NCI-H1105 treated with DMSO at 0.1 percent for 48 hours (cell line): Measurements from ENCODE around the gene RFC4.
"Not testable (repeated sequence)": the region's sequence is repeated elsewhere in the genome, so short reads cannot be mapped to it uniquely, and the experiment has no call there.

ENCODE experiments used
- DNase-seq: peaks from one replicate; lab custom pipeline; 2025; lab: John Stamatoyannopoulos, UW

RFC4 gene, protein sequence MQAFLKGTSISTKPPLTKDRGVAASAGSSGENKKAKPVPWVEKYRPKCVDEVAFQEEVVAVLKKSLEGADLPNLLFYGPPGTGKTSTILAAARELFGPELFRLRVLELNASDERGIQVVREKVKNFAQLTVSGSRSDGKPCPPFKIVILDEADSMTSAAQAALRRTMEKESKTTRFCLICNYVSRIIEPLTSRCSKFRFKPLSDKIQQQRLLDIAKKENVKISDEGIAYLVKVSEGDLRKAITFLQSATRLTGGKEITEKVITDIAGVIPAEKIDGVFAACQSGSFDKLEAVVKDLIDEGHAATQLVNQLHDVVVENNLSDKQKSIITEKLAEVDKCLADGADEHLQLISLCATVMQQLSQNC

GRCh38 chr3:186806089-186807055 lies at the start of gene RFC4:
Gene RFC4 (minus strand): TSS chr3:186806482. CDS start chr3:186804713, 1,769 bp downstream.
- peak; percentile 89 for DNase-seq

DNA sequence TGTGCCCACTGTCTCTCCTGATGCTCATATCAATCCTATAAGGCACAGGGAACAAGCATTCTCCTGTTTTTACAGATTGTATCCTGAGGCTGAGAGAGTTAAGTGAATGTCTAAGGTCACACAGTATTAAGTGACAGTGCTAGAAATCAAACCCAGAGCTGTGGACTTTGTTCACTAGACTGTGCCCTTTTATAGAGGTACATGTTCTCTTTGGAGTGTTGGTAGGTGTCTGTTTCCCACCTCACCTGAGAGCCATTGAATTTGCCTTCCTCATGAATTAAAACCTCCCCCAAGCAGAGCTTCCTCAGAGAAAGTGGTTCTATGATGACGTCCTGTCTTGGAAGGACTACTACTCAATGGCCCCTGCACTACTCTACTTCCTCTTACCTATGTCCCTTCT lies 48.7 kb upstream of the RFC4 start:
- no peak for DNase-seq

DNA sequence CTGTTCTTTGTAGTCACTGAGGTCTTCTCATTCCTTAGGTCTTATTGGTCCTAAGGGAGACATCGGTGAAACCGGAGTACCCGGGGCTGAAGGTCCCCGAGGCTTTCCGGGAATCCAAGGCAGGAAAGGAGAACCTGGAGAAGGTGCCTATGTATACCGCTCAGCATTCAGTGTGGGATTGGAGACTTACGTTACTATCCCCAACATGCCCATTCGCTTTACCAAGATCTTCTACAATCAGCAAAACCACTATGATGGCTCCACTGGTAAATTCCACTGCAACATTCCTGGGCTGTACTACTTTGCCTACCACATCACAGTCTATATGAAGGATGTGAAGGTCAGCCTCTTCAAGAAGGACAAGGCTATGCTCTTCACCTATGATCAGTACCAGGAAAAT lies 47.9 kb upstream of the RFC4 start:
- no peak for DNase-seq

DNA sequence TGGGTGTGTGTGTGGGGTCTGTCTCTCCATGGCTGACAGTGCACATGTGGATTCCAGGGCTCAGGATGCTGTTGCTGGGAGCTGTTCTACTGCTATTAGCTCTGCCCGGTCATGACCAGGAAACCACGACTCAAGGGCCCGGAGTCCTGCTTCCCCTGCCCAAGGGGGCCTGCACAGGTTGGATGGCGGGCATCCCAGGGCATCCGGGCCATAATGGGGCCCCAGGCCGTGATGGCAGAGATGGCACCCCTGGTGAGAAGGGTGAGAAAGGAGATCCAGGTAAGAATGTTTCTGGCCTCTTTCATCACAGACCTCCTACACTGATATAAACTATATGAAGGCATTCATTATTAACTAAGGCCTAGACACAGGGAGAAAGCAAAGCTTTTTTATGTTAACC lies 46.7 kb upstream of the RFC4 start:
- DNase-seq, result no peak

- not testable (repeated sequence) for DNase-seq
These were observed 45.6 kb upstream of the RFC4 start for GRCh38 chr3:186851835-186852234.

DNA sequence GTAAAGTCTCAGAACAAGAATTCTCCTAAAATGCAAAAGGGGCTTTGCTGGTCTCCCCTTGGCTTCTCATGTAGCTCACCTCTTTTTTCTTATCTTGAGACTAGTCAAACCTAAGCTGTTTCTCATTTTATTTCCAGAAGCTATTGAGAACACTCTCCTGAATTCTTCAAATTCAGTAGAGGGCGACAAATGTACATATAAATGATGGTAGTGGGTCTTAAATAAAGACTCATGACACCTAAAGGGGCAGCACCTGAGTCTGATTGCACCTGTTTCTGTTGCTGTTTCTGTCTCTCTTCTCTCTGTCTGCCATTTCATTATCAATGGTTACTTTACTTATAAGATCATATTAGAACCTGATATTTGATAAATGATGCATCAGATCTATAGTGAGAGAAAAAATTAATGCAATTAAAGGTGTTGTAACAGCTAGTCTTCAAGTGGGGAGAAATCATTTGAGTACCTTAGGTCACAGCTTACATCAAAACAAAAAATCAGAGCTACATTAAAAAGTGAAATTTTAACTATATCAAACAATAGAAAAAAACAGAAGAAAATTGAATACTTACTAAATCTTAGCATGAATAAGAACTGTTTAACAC lies 43.2 kb upstream of the RFC4 start:
- DNase-seq, result peak; percentile 76

- no peak for DNase-seq
These were observed 41.2 kb upstream of the RFC4 start for GRCh38 chr3:186847437-186847836.

GRCh38 chr3:186845756-186846155 lies 39.5 kb upstream of the RFC4 start:
- DNase-seq, result no peak

DNA sequence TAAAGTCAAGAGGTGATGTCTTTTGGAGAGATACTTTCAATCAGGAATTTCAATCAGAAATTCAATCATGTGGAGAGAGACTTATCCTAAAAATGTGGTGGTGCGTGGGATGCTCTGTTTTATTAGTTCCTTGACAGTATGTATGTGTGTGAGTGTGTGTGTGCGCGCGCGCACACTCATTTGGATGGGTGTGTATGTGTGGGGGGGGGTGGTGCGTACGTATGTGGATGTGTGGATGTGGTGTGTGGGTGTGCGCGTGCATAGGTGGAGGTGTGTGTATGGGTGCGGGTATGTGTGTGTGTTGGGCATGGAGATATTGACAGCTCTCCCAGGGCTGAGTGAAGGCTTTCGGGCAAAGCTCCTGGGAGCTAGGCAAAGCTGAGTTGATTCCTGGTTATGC lies 38.6 kb upstream of the RFC4 start:
- DNase-seq, result no peak

DNA sequence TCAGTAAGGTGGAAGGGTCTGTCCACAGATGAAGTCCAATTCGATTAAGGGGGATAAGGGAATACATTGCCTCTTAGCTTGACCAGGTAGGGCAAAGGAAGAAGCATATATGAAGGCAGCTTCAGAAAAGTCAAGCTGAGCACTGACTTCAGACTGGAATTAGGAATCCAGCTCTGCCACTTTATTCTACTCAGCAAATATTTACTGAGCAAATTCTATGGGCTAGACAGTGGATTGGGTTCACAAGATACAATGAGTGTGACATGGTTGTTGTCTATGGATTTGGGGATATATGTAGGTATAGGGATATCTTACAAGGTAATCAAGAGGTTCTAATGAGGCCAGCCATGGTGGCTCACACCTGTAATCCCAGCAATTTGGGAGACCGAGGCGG lies 36.8 kb upstream of the RFC4 start:
- DNase-seq, result no peak

GRCh38 chr3:186842426-186843038 lies 36.2 kb upstream of the RFC4 start, which contains the start of gene ADIPOQ:
Gene ADIPOQ (plus strand): TSS chr3:186842710. CDS start chr3:186853059, 10,349 bp downstream.
- DNase-seq, result no peak

DNA sequence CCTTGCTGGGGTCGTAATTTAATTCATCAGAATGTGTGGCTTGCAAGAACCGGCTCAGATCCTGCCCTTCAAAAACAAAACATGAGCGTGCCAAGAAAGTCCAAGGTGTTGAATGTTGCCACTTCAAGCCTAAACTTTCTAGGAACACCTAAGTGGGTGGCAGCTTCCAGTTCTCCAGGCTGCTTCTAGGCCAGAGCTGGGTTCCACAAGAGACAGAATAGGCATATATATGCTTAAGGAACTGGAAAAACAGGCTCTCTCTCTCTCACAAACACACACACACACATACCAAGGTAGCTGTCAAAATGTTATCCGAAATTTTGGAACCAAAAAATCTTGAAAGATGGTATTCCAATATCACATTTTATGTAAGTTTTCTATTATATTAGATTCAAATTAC lies 35.3 kb upstream of the RFC4 start:
- no peak for DNase-seq

DNA sequence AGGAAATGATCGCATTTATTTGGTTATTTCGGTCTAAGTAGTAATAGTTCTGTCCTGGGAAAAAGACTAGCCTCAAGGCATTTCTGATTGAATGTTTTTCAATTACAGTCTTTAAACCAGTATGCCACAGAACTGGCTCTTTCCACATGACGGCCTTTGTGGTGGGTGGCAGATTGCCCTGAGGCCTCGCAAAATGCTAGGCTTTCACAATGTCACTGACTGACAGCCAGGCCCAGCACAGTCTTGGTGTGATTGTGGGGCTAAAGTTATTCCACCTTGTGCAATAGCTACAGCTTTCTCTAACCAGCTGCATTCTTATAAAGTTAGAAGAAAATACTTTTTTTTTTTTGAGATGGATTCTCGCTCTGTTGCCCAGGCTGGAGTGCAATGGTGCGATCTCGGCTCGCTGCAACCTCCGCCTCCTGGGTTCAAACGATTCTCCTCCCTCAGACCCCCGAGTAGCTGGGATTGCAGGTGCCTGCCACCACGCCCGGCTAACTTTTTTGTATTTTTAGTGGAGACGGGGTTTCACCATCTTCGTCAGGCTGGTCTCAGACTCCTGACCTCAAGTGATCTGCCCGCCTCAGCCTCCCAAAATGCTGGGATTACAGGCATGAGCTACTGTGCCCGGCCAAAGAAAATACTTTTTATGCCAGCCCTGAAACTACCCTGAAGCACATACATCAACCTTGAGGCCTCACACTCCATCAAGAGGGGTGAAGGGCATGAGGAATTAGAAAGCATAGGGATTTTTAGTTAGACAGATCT lies 33.8 kb upstream of the RFC4 start:
- no peak for DNase-seq

DNA sequence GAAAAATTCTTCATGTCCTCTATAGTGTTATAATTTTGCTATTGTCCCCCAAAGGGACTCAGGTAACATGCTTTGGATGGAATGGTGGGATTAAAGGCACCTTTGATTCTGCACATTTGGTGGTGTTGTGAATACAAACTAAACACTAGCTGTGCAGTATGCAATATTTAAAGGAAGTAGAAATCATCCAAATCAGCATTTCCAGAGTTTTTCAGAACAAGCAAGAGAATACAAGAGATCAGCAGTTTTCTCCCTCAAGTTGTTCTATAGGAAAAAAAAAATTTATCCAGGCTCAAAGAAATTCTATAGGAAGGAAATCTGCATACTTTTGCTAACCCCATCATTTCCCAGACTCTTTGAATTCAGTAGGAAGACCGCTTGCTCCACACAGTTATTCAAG lies 26.0 kb upstream of the RFC4 start:
- no peak for DNase-seq

- no peak for DNase-seq
These were observed 25.5 kb upstream of the RFC4 start for GRCh38 chr3:186831798-186832197.

DNA sequence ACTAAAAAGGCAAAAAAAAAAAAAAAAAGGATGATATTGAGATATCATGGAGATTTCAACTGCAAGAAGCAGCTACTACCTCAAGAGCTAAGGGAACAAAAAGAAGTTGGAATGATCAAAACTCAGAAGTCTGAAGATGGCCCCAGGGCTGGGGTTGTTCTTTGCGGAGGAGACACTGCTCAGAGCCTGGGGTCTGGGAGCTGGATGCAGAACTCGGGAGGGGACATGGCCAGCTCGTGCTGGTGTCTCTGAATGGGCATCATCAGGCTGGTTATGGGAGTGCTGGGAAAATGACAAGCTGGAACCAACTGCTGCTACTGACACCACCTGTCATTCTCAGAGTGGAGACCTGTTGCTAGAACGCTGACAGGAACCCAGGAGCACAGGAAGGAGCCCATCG lies 22.1 kb upstream of the RFC4 start:
- no peak for DNase-seq

- peak; percentile 93 for DNase-seq
These were observed 20.9 kb upstream of the RFC4 start for GRCh38 chr3:186826976-186827857.

- no peak for DNase-seq
These were observed 20.2 kb upstream of the RFC4 start for GRCh38 chr3:186826410-186826975.

DNA sequence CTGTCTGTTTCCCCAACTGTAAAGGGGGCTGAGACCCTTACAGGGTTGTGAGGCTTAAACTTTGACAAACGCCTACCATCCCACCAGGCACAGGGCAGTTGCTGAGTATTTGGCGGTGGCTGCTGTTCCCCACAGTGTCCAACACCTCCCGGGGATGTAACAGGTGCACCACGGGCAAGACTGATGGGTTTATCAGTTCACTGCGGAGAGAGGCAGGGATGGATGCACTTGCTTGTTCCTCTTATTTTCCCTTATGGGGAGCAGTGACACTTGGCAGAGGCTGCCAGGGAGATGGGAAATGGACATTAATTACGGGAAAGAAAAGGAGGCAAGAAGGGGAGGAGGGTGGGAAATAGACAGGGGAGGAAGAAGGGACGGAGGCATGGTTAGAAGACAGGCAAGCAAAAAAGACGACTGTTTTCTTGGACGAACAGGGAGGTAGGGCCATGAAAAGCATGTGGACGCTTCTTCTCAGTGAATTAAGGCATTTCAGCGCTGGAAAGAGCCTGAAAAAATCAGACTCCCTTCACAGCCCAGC lies 19.7 kb upstream of the RFC4 start:
- no peak for DNase-seq
